GM18868 (cell line): Measurements from ENCODE around the gene DEPDC4.

Source experiments
- ATAC-seq: cut with Tn5 transposase; IDR thresholded peaks from one replicate; pipeline ENCODE4 v1.9.1; 2021; ENCODE audit warnings: mild to moderate bottlenecking, moderate library complexity; ENCODE audit not compliant: unreplicated experiment

Gene DEPDC4

DNA sequence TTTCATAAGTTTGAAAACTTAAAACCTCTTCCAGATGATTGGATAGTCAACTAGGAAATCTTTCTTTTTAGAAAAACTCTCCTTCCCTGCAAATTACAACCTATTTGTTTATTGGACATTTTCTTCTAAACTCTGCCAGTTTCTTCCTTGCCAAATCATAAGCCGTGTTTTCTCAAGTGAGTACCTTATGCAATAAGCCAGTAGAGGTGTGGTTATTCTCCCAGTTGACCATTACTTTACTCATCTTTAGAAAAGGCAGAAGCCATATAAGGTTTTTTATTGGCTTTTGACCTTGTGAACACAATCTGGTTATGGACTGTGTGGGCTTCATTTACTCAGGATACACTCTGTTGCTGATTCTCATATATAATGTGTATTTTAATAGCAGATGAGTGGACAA lies 51.7 kb downstream of the DEPDC4 start:
- ATAC-seq: no peak

DNA sequence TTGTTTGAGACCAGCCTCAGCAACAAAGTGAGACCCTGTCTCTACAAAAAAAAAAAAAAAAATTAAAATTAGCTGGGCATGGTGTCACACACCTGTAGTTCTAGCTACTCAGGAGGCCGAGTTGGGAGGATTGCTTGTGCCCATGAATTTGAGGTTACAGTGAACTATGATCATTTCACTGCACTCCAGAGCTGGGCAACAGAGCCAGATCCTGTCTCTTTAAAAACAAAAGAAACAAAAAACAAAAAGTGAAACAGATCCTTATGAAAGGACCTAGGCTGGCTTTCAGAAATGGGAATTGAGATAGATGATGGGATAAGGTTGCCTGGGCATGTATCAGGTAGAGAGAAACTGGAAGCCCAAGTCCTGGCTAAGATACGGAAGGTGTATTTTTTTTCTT lies 52.4 kb downstream of the DEPDC4 start:
- ATAC-seq: no peak

GRCh38 chr12:100213016-100213891 lies 53.6 kb downstream of the DEPDC4 start:
- ATAC-seq: no peak

DNA sequence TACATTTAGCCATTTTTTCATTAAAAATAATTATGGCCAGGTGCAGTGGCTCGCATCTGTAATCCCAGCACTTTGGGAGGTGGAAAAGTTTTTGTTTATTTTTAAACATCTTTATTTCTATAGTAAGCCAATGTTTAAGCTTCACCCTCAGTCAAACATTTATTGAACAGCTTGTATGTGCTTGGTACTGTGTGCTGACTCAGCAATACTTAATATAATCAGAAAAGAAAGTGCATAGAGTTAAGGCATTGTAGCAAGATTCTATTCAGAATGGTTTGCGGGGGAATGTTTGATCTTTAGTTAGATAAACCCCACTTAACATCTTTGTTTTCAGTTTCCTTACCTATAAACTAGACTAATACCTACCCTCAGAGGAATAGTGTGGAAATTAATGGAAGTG lies 55.2 kb downstream of the DEPDC4 start:
- no peak for ATAC-seq

DNA sequence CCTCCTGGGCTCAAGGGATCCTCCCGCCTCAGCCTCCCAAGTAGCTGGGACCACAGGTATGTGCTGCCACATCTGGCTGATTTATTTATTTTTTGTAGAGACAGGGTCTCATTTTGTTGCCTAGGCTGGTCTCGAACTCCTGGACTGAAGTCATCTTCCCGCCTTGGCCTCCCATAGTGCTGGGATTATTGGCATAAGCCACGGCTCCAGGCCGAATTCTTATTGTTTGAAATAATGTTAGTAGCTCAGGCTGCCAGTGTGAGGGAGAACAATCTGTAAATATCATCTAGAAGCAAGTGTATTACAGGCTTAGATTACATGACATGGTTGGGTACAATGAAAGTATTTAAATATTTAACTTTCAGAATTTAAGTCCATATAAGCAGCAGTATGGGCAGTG lies 58.0 kb downstream of the DEPDC4 start:
- no peak for ATAC-seq

DNA sequence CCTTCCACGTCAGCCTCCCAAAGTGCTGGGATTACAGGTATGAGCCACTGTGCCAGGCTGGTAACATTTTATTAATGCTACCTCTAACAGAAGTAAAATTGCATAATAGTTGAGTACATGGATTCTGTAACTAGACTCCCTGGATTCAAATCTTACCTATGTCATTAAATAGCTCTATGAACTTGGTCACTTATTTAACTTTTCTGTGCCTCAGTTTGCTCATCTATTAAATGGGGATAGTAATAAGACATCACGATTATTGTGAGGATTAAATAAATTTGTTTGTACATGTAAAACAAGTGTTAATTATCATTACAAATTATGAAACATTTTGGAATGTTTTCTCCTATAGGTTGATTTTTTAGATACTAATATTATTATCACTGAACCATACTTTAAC lies 59.6 kb downstream of the DEPDC4 start:
- ATAC-seq: no peak

DNA sequence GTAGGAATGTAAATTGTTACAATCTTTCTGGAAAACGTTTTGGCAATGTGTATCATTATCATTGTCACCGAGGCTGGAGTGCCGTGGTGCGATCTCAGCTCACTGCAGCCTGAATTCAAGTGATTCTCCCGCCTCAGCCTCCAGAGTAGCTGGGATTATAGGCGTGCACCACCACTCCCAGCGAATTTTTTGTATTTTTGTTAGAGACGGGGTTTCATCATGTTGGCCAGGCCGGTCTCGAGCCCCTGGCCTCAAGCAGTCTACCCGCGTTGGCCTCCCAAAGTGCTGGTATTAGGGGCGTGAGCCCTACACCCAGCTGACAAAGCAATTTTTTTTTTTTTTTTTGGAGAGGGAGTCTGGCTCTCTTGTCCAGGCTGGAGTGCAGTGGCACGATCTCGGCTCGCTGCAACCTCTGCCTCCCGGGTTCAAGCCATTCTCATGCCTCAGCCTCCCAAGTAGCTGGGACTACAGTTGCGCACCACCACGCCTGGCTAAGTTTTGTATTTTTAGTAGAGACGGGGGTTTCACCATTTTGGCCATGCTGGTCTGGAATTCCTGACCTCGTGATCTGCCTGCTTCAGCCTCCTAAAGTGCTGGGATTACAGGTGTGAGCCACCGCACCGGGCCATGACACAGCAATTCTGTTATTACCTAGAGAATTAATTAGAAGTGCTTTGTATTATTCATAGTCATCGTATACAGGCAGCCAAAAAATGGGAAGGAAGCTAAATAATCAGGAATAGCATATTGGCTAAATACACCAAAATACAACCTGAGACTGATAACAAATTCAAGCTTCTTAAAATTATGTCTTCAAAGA lies 65.1 kb downstream of the DEPDC4 start:
- no peak for ATAC-seq

GRCh38 chr12:100200463-100201181 lies 66.3 kb downstream of the DEPDC4 start, which contains the start of gene ACTR6:
Gene ACTR6, plus strand, starts transcription at chr12:100200815. Its CDS starts 37 bp downstream, at chr12:100200852.
- peak; percentile 94 for ATAC-seq

GRCh38 chr12:100199347-100200149 lies 67.3 kb downstream of the DEPDC4 start:
- ATAC-seq: peak; percentile 65

GRCh38 chr12:100199023-100199346 lies 67.9 kb downstream of the DEPDC4 start:
- no peak for ATAC-seq

GRCh38 chr12:100197486-100197885 lies 69.4 kb downstream of the DEPDC4 start:
- ATAC-seq: no peak

DNA sequence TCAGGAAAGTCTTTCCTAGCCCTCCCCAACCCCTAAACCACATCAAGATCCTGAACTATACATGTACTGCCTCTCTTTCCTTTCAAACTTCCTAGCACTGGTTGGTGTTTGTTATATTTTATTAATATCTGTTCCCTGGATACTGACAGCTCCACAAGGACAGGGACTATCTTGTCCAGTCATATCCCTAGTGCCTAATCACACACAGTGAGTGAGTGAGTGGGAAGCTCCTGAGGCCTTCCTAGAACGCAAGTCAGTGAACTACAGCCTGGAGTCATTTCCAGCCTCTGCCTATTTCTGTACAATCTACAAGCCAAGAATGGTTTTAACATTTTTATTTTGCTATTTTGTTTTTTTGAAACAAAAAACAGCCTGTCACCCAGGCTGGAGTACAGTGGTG lies 73.8 kb downstream of the DEPDC4 start:
- ATAC-seq: no peak
